ENCODE measurements around the gene RAB11FIP3. TPM values are rescaled to one million over a fixed set of nuclear protein-coding genes. Genes with fewer than 3 reads are reported as not detected.
A peak's percentile ranks its signal among the peaks of the same experiment; 100 is the strongest.

The RAB11FIP3 gene
- total and polyA plus RNA-seq, 2 of the 13 experiments (the other 11 are each of a cell fraction or from before 2014, with no cell fraction given): 34.3 to 57.6 TPM

GRCh38 chr16:535446-536405, 110.3 kb downstream of the RAB11FIP3 start:
- WGBS (ENCODE audit: low lambda C conversion rate): 90% methylated on average over 14 of the region's 39 CpGs
- ATAC-seq (no peak), FAIRE-seq (no peak), DNase-seq (ENCODE audit: low spot score) (no peak)
- ChIA-PET CTCF (ENCODE audit: low intra/inter-chr PET ratio, low total read pairs) (no interaction called here), POLR2A (interaction anchor here (1.3 kb wide), 1 partner anchor 185 kb away, joined by 3 read pairs; the partner anchor contains the start of gene ANTKMT)
- H3K79me2 ChIP-seq (ENCODE audit: insufficient read depth, low read length): peaks cover 72% of the 10 kb centered on the region
- 0 out of 2 replicates have a peak, but pooled peaks have one; percentile 16 for TF ChIP-seq HNRNPL (IDR thresholded peaks at IDR 0.05; ENCODE audit: low read depth, low read length)
- peak; percentile 44 for TF ChIP-seq AGO2 (optimal IDR thresholded peaks at IDR 0.05; ENCODE audit: low read depth, low read length)
- TF ChIP-seq ZNF337 (CRISPR knock-in tag; IDR thresholded peaks at IDR 0.05; ENCODE audit: borderline replicate concordance, low read depth): no peak
- TF ChIP-seq, protein P1, sequence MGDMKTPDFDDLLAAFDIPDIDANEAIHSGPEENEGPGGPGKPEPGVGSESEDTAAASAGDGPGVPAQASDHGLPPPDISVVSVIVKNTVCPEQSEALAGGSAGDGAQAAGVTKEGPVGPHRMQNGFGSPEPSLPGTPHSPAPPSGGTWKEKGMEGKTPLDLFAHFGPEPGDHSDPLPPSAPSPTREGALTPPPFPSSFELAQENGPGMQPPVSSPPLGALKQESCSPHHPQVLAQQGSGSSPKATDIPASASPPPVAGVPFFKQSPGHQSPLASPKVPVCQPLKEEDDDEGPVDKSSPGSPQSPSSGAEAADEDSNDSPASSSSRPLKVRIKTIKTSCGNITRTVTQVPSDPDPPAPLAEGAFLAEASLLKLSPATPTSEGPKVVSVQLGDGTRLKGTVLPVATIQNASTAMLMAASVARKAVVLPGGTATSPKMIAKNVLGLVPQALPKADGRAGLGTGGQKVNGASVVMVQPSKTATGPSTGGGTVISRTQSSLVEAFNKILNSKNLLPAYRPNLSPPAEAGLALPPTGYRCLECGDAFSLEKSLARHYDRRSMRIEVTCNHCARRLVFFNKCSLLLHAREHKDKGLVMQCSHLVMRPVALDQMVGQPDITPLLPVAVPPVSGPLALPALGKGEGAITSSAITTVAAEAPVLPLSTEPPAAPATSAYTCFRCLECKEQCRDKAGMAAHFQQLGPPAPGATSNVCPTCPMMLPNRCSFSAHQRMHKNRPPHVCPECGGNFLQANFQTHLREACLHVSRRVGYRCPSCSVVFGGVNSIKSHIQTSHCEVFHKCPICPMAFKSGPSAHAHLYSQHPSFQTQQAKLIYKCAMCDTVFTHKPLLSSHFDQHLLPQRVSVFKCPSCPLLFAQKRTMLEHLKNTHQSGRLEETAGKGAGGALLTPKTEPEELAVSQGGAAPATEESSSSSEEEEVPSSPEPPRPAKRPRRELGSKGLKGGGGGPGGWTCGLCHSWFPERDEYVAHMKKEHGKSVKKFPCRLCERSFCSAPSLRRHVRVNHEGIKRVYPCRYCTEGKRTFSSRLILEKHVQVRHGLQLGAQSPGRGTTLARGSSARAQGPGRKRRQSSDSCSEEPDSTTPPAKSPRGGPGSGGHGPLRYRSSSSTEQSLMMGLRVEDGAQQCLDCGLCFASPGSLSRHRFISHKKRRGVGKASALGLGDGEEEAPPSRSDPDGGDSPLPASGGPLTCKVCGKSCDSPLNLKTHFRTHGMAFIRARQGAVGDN (CRISPR knock-in tag; IDR thresholded peaks at IDR 0.05): peak; percentile 42; the same call in 1 of the 2 replicates
- TF ChIP-seq, protein P2, sequence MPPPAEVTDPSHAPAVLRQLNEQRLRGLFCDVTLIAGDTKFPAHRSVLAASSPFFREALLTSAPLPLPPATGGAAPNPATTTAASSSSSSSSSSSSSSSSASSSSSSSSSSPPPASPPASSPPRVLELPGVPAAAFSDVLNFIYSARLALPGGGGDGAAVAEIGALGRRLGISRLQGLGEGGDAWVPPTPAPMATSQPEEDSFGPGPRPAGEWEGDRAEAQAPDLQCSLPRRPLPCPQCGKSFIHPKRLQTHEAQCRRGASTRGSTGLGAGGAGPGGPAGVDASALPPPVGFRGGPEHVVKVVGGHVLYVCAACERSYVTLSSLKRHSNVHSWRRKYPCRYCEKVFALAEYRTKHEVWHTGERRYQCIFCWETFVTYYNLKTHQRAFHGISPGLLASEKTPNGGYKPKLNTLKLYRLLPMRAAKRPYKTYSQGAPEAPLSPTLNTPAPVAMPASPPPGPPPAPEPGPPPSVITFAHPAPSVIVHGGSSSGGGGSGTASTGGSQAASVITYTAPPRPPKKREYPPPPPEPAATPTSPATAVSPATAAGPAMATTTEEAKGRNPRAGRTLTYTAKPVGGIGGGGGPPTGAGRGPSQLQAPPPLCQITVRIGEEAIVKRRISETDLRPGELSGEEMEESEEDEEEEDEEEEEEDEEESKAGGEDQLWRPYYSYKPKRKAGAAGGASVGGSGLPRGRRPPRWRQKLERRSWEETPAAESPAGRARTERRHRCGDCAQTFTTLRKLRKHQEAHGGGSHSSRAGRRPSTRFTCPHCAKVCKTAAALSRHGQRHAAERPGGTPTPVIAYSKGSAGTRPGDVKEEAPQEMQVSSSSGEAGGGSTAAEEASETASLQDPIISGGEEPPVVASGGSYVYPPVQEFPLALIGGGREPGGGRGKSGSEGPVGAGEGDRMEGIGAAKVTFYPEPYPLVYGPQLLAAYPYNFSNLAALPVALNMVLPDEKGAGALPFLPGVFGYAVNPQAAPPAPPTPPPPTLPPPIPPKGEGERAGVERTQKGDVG (CRISPR knock-in tag; IDR thresholded peaks at IDR 0.05; ENCODE audit: borderline replicate concordance): 0 out of 2 replicates have a peak, but pooled peaks have one; percentile 40
- no peak for TF ChIP-seq RFX3 (CRISPR knock-in tag; IDR thresholded peaks at IDR 0.05)
- TF ChIP-seq, protein P3, sequence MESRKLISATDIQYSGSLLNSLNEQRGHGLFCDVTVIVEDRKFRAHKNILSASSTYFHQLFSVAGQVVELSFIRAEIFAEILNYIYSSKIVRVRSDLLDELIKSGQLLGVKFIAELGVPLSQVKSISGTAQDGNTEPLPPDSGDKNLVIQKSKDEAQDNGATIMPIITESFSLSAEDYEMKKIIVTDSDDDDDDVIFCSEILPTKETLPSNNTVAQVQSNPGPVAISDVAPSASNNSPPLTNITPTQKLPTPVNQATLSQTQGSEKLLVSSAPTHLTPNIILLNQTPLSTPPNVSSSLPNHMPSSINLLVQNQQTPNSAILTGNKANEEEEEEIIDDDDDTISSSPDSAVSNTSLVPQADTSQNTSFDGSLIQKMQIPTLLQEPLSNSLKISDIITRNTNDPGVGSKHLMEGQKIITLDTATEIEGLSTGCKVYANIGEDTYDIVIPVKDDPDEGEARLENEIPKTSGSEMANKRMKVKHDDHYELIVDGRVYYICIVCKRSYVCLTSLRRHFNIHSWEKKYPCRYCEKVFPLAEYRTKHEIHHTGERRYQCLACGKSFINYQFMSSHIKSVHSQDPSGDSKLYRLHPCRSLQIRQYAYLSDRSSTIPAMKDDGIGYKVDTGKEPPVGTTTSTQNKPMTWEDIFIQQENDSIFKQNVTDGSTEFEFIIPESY (CRISPR knock-in tag; IDR thresholded peaks at IDR 0.05): peak; percentile 96
- TF ChIP-seq, protein P4, sequence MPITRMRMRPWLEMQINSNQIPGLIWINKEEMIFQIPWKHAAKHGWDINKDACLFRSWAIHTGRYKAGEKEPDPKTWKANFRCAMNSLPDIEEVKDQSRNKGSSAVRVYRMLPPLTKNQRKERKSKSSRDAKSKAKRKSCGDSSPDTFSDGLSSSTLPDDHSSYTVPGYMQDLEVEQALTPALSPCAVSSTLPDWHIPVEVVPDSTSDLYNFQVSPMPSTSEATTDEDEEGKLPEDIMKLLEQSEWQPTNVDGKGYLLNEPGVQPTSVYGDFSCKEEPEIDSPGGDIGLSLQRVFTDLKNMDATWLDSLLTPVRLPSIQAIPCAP (CRISPR knock-in tag; IDR thresholded peaks at IDR 0.05; ENCODE audit: low read depth): no peak
- TF ChIP-seq NONO (IDR thresholded peaks at IDR 0.05): no peak
- TF ChIP-seq NONO (CRISPR knock-in tag; conservative IDR thresholded peaks at IDR 0.05): peak; percentile 37; the same call in 1 of the 2 replicates
- H3K4me1 ChIP-seq (ENCODE audit: insufficient read depth, low read length): peaks cover 38% of the 10 kb centered on the region
- no peaks in the 10 kb centered on the region for H3K9me3 ChIP-seq (ENCODE audit: low read length)
- no TSS peak for BruUV-seq (replicated peaks)
- H4K20me1 ChIP-seq (ENCODE audit: insufficient read depth, low read length): peaks cover 6% of the 10 kb centered on the region; the same call in 1 of the 2 replicates
- no peak overlapping the region for H3K4me2 ChIP-seq (ENCODE audit: low read depth, low read length)
- H3K27me3 ChIP-seq (ENCODE audit: control insufficient read depth in 1 of 2, insufficient read depth in 2 of 2, low read length in 2 of 2): no peaks in the 10 kb centered on the region
- in situ Hi-C loops (cut with HindIII; ENCODE audit: extremely low pct_ligation_motif_present, low pct_unique_long_range_greater_than_20kb): no loop called here
- intact Hi-C loops (cut with micrococcal nuclease; ENCODE audit: unreplicated experiment): no loop called here
- H2AFZ ChIP-seq (ENCODE audit: low read length): no peak overlapping the region
- no peak overlapping the region for H3K4me3 ChIP-seq (replicated peaks in 1 of 3; ENCODE audit: insufficient read depth in 1 of 3, low read depth in 2 of 3, low read length in 3 of 3)
- no peak overlapping the region for H3K9ac ChIP-seq (ENCODE audit: insufficient read depth, low read depth, low read length)
- no peak overlapping the region for H3K27ac ChIP-seq (ENCODE audit: extremely low read length, insufficient read depth, low read length)
- peaks cover 13 to 19% of the 10 kb centered on the region in 2 experiments; a peak in 4 of 5 replicates for H3K36me3 ChIP-seq (replicated peaks in 1 of 2; ENCODE audit: control insufficient read depth in 1 of 2, insufficient read depth in 2 of 2, low read length in 2 of 2)
